ENCODE measurements around the gene KLHL12.

The KLHL12 gene

GRCh38 chr1:202862679-202863560, 64.1 kb downstream of the KLHL12 start:
- POLR2A ChIA-PET: no interaction called here
- no peak overlapping the region for H3K4me3 ChIP-seq (ENCODE audit: low read depth, low read length)

GRCh38 chr1:202861420-202862132, 65.5 kb downstream of the KLHL12 start:
- POLR2A ChIA-PET: interaction anchor here (0.6 kb wide), 1 partner anchor 13 kb away, joined by 3 read pairs; no protein-coding TSS in a partner anchor
- TF ChIP-seq, protein P1, sequence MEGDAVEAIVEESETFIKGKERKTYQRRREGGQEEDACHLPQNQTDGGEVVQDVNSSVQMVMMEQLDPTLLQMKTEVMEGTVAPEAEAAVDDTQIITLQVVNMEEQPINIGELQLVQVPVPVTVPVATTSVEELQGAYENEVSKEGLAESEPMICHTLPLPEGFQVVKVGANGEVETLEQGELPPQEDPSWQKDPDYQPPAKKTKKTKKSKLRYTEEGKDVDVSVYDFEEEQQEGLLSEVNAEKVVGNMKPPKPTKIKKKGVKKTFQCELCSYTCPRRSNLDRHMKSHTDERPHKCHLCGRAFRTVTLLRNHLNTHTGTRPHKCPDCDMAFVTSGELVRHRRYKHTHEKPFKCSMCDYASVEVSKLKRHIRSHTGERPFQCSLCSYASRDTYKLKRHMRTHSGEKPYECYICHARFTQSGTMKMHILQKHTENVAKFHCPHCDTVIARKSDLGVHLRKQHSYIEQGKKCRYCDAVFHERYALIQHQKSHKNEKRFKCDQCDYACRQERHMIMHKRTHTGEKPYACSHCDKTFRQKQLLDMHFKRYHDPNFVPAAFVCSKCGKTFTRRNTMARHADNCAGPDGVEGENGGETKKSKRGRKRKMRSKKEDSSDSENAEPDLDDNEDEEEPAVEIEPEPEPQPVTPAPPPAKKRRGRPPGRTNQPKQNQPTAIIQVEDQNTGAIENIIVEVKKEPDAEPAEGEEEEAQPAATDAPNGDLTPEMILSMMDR (IDR thresholded peaks at IDR 0.05; ENCODE audit: insufficient read depth, low read length, missing control alignments): no peak
- H3K4me3 ChIP-seq (ENCODE audit: low read depth, low read length): peak overlapping the region; percentile 73
- peak; percentile 21 for DNase-seq (ENCODE audit: low read depth, low spot score)
- CTCF ChIA-PET: interaction anchor here (1.1 to 1.2 kb wide), 3 partner anchors 12 to 27 kb away, joined by 3 to 4 read pairs (median 3); partner anchors contain the start of gene RABIF

More at GRCh38 chr1:202862679-202863560, 64.1 kb downstream of the KLHL12 start:
- TF ChIP-seq, protein P1 (IDR thresholded peaks at IDR 0.05; ENCODE audit: insufficient read depth, low read length, missing control alignments): no peak
- CTCF ChIA-PET: interaction anchor here (1.2 kb wide), 1 partner anchor 10 kb away, joined by 3 read pairs; no protein-coding TSS in a partner anchor
- no peak for DNase-seq (ENCODE audit: low read depth, low spot score)

- H3K4me3 ChIP-seq (ENCODE audit: low read depth, low read length): peak overlapping the region; percentile 73
- ChIA-PET POLR2A (interaction anchor here (0.6 to 0.9 kb wide), 2 partner anchors 14 to 50 kb away, joined by 3 read pairs; partner anchors contain the start of gene PCAT6), CTCF (interaction anchor here (1.0 to 1.1 kb wide), 2 partner anchors 28 to 151 kb away, joined by 3 to 4 read pairs; partner anchors contain the start of genes RABIF and SYT2)
- DNase-seq (ENCODE audit: low read depth, low spot score): no peak
- TF ChIP-seq, protein P1 (IDR thresholded peaks at IDR 0.05; ENCODE audit: insufficient read depth, low read length, missing control alignments): no peak
Measured at GRCh38 chr1:202860744-202861419, 66.2 kb downstream of the KLHL12 start.

DNA sequence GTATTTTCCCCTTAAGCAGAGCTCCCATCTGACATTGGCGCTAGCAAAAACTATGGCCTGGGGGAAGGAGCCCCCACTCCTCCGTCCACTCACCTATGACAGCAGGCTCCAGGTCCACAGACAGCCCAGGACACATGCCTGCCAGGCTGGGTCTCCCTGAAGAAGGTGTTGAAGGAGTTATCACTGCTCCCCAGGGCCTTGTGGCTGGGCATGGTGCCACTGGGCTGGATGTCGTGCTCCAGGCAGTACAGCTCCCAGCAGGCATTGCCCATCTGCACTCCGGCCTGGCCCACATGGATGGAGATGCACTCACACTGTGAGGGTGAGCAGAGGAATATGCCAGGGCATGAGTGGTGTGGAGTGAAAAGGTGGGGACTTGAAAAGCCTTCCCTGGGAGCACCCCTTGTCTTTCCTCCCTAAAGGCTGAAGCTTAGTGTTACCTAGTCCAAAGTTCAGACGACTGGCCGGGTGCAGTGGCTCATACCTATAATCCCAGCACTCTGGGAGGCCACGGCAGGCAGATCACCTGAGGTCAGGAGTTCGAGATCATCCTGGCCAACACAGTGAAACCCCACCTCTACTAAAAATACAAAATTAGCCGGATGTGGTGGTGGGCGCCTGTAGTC, 68.1 kb downstream of the KLHL12 start:
- TF ChIP-seq, protein P1 (IDR thresholded peaks at IDR 0.05; ENCODE audit: insufficient read depth, low read length, missing control alignments): no peak
- CTCF ChIA-PET: interaction anchor here (1.1 kb wide), 1 partner anchor 10 kb away, joined by 3 read pairs; no protein-coding TSS in a partner anchor
- no peak for DNase-seq (ENCODE audit: low read depth, low spot score)
- POLR2A ChIA-PET: no interaction called here
- H3K4me3 ChIP-seq (ENCODE audit: low read depth, low read length): no peak overlapping the region

DNA sequence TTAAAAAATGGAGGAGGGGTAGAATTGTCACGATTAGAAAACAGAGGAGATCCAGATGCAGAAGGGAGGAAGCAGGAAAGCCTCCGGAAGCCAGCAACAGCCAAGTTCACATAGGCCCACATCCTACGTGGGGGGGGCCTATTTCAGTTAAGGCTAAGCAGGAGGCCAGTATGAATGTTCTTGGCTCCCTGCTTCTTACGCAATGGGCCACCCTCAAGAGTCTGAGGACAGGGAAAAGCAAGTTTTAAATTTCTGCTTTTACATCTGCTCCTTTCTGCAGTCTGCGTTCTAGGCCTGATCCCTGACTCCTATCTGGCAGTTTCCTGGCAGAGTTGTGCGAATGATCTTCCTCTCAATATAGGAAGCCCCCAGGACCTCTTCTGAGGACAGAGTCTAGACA, 68.7 kb downstream of the KLHL12 start:
- DNase-seq (ENCODE audit: low read depth, low spot score): no peak
- CTCF ChIA-PET: no interaction called here
- TF ChIP-seq, protein P1 (IDR thresholded peaks at IDR 0.05; ENCODE audit: insufficient read depth, low read length, missing control alignments): no peak
- POLR2A ChIA-PET: no interaction called here
- H3K4me3 ChIP-seq (ENCODE audit: low read depth, low read length): no peak overlapping the region

Data from AG04449 (cell line).